ENCODE data around the gene ACAD11.
A peak's percentile ranks its signal among the peaks of the same experiment; 100 is the strongest.

Gene ACAD11

DNA sequence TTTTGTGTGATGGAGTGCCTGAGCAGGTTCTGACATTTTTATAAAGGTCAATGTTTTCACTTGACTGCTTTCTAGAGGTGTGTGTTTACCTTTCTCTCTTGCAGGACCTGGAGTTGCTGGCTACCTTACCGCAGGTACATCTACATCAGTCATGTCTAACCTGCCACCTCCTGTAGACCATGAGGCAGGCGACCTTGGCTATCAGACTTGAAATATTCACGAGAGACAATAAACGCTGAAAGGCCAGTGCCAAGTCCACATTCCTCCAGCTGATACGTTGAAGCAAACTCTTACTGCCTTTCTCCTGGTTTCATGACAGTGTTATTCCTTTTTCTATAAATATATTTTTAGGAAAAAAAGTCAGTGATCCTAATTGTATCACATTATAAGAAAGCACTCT, 121.5 kb downstream of the ACAD11 start:
- ChIA-PET CTCF (no interaction called here), POLR2A (no interaction called here)
- no peak for DNase-seq (ENCODE audit: extremely low spot score)
- no peak for TF ChIP-seq BHLHE40 (IDR thresholded peaks at IDR 0.05; ENCODE audit: borderline replicate concordance)
- TF ChIP-seq FOXA1 (IDR thresholded peaks at IDR 0.05) = no peak
- TF ChIP-seq FOXK2 (IDR thresholded peaks at IDR 0.05) = no peak
- no peak for TF ChIP-seq LEF1 (IDR thresholded peaks at IDR 0.05; ENCODE audit: borderline replicate concordance)

DNA sequence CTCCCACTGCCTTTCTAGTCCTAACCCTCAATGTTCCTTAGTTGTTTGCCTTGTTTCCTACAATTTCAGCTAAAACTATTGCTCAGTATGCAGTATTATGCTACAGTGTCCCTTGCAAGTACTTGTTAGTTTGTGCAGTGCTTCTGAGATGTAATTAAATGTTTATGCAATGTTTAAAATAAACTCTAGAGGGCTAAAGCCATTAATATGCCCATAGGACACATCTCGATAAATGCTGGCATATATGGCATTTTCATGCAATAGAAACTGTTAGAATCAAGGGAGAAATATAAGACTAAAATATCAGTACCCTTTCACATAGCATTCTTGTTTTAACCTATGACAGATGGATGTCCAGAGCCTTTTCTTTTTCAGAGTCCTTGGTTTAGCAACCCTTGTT, 122.3 kb downstream of the ACAD11 start:
- TF ChIP-seq FOXK2 (IDR thresholded peaks at IDR 0.05) = no peak
- TF ChIP-seq HDGF (IDR thresholded peaks at IDR 0.05; ENCODE audit: borderline replicate concordance) = no peak
- TF ChIP-seq TARDBP (IDR thresholded peaks at IDR 0.05) = no peak
- TF ChIP-seq L3MBTL2 (conservative IDR thresholded peaks at IDR 0.05) = no peak
- TF ChIP-seq BHLHE40 (IDR thresholded peaks at IDR 0.05; ENCODE audit: borderline replicate concordance) = no peak
- DNase-seq (ENCODE audit: extremely low spot score) = no peak
- ChIA-PET POLR2A (no interaction called here), CTCF (no interaction called here)

DNA sequence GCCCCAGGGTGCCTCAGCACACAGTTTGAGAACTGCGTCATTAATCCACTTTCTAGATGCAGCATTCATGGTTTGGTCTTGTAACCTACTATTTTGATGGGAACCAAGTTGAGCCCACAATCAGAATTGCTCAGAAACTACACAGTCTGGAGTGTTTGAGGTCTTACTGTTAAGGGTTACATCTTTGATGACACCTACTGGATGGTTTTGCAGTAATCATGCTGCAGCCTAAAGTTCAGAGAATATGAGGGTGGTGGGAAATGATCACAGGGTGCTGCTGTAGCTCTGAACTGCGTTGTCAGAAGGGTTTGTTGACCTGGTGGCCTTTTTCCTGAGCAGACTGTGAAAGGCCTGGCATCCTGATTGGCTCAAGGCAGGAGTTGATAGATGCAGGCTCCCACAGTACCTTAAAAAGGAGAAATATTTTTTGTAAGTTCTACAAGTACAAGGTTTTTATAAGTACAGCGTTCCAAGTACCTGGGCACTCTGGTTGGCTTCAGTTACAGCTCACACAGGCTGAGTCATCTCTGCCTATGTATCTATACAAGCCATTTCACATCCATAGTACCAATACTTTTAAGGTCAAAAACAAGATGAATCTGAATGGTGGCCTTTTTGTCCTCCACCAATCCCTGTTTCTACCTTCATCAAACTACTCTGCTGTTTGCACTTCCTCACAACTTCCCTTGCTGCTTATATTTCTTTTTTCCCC, 123.0 kb downstream of the ACAD11 start:
- no peak for TF ChIP-seq NFRKB (IDR thresholded peaks at IDR 0.05)
- TF ChIP-seq L3MBTL2 (conservative IDR thresholded peaks at IDR 0.05) = no peak
- no peak for TF ChIP-seq ARNT (IDR thresholded peaks at IDR 0.05)
- no peak for TF ChIP-seq TARDBP (IDR thresholded peaks at IDR 0.05)
- TF ChIP-seq HDGF (IDR thresholded peaks at IDR 0.05; ENCODE audit: borderline replicate concordance) = no peak
- no peak for TF ChIP-seq ZNF384 (IDR thresholded peaks at IDR 0.05)
- no peak for TF ChIP-seq CTBP1 (IDR thresholded peaks at IDR 0.05; ENCODE audit: borderline replicate concordance)
- TF ChIP-seq FOXM1 (IDR thresholded peaks at IDR 0.05; ENCODE audit: borderline replicate concordance) = no peak
- TF ChIP-seq SUZ12 (IDR thresholded peaks at IDR 0.05) = no peak
- TF ChIP-seq, protein P1, sequence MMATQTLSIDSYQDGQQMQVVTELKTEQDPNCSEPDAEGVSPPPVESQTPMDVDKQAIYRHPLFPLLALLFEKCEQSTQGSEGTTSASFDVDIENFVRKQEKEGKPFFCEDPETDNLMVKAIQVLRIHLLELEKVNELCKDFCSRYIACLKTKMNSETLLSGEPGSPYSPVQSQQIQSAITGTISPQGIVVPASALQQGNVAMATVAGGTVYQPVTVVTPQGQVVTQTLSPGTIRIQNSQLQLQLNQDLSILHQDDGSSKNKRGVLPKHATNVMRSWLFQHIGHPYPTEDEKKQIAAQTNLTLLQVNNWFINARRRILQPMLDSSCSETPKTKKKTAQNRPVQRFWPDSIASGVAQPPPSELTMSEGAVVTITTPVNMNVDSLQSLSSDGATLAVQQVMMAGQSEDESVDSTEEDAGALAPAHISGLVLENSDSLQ (IDR thresholded peaks at IDR 0.05) = no peak
- TF ChIP-seq ELF4 (IDR thresholded peaks at IDR 0.05) = no peak
- TF ChIP-seq LEF1 (IDR thresholded peaks at IDR 0.05; ENCODE audit: borderline replicate concordance) = no peak
- TF ChIP-seq FOXK2 (IDR thresholded peaks at IDR 0.05) = no peak
- no peak for TF ChIP-seq SP1 (IDR thresholded peaks at IDR 0.05)
- no peak for TF ChIP-seq FOXA1 (IDR thresholded peaks at IDR 0.05)
- no peak for TF ChIP-seq BHLHE40 (IDR thresholded peaks at IDR 0.05; ENCODE audit: borderline replicate concordance)
- DNase-seq (ENCODE audit: extremely low spot score) = no peak
- ChIA-PET CTCF (interaction anchor here (1.1 to 2.3 kb wide), 5 partner anchors 11 to 131 kb away, joined by 3 to 6 read pairs (median 3); no protein-coding TSS in a partner anchor), POLR2A (no interaction called here)

DNA sequence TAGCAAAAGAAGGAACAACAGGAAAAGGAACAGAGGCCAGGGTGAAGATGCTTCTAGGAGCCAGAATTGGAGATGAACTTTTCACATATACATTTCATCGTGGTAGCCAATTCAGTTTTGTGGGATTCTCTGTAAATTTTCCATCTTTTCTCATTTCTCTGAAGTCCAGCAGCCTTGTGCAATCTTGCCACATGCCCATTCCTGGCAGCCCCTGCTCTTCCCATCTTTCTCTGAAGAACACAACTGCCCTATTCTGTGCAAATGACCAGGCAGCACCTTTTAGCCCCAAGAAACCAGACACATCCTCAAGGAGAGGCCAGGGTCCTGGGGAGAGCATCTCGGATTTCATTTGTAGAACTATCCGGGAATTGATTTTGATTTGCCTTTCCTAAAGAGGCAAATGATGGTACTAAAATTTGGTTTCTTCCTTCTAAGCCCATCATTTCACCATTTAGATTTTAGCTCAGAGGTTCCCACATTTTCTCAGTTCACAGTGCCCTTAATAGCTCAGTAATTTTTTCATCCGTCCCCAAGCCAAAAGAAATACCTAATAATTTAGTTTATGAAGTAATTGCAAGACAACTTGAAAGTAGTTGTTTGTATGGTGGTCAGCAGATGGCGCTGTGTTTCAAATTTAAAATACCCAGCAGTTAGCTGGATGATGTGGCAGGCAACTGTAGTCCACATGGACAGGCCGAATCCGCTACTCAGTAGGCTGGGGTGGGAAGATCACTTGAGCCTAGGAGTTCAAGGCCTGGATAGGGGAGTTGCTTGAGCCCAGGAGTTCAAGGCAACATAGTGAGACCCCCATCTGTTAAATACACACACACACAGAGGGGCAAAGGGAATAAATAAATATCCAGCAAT, 123.8 kb downstream of the ACAD11 start:
- DNase-seq (ENCODE audit: extremely low spot score) = peak; percentile 69

DNA sequence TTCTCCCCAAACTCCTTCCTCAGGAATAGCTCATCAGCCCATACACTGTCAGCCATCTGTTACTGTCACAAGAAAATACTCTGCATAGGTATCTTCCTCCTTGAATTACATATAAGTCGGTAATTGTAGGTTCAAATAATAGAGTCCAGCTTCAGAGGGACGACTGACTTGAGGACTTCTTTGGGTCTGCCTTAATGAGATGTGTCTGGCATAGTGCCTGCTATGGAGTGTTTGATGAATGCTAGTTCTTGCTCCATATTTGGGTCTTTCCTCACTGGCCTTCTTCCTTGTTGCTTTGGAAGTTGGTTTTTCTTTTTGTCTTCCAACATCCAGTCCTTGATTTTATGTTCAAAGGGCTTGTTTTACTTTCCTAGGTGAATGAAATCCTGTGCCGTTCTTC, 129.0 kb downstream of the ACAD11 start:
- TF ChIP-seq L3MBTL2 (conservative IDR thresholded peaks at IDR 0.05) = no peak
- no peak for TF ChIP-seq HDGF (IDR thresholded peaks at IDR 0.05; ENCODE audit: borderline replicate concordance)
- TF ChIP-seq NFRKB (IDR thresholded peaks at IDR 0.05) = no peak
- no peak for TF ChIP-seq FOXK2 (IDR thresholded peaks at IDR 0.05)
- no peak for TF ChIP-seq FOXM1 (IDR thresholded peaks at IDR 0.05; ENCODE audit: borderline replicate concordance)
- TF ChIP-seq ZNF384 (IDR thresholded peaks at IDR 0.05) = no peak
- no peak for DNase-seq (ENCODE audit: extremely low spot score)
- POLR2A ChIA-PET = no interaction called here
- CTCF ChIA-PET = no interaction called here

More for the DNA sequence above, 123.8 kb downstream of the ACAD11 start:
- TF ChIP-seq L3MBTL2 (conservative IDR thresholded peaks at IDR 0.05) (peak; percentile 35; the same call in 1 of the 2 replicates), ARNT (IDR thresholded peaks at IDR 0.05) (no peak), FOXA1 (IDR thresholded peaks at IDR 0.05) (no peak)
- ChIA-PET CTCF (interaction anchor here (0.6 to 2.3 kb wide), 6 partner anchors 12 to 1210 kb away, joined by 3 to 6 read pairs (median 3); no protein-coding TSS in a partner anchor), POLR2A (no interaction called here)

DNA sequence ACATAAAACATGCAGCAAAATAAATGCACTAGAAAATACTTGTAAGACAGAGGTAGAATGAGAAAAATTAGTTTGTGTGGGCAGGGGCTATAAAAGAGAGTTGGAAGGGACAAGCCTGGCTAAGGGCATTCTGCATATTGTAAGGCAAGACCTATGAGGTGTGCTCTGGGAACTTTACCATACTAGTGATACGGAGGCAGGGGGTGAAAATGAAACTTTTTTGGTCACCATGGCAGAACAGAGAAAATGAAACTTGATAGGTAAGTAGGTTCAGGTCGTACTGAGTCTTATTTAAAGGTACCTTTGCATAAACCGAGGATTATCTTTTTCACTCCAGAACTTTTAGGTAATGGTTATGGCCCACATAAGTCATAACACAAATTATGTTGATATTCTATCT, 137.3 kb downstream of the ACAD11 start:
- no peak for DNase-seq (ENCODE audit: extremely low spot score)
- POLR2A ChIA-PET = no interaction called here
- TF ChIP-seq L3MBTL2 (conservative IDR thresholded peaks at IDR 0.05) (no peak), BHLHE40 (IDR thresholded peaks at IDR 0.05; ENCODE audit: borderline replicate concordance) (no peak), SP1 (IDR thresholded peaks at IDR 0.05) (no peak), ARNT (IDR thresholded peaks at IDR 0.05) (no peak), FOXA1 (IDR thresholded peaks at IDR 0.05) (no peak), TARDBP (IDR thresholded peaks at IDR 0.05) (no peak), LEF1 (IDR thresholded peaks at IDR 0.05; ENCODE audit: borderline replicate concordance) (no peak), CTBP1 (IDR thresholded peaks at IDR 0.05; ENCODE audit: borderline replicate concordance) (no peak), FOXM1 (IDR thresholded peaks at IDR 0.05; ENCODE audit: borderline replicate concordance) (no peak), FOXK2 (IDR thresholded peaks at IDR 0.05) (no peak), NFRKB (IDR thresholded peaks at IDR 0.05) (no peak), SUZ12 (IDR thresholded peaks at IDR 0.05) (no peak), ELF4 (IDR thresholded peaks at IDR 0.05) (no peak), HDGF (IDR thresholded peaks at IDR 0.05; ENCODE audit: borderline replicate concordance) (no peak), ZNF384 (IDR thresholded peaks at IDR 0.05) (no peak)
- TF ChIP-seq, protein P1 (IDR thresholded peaks at IDR 0.05) = no peak
- CTCF ChIA-PET = no interaction called here
